Measurements from ENCODE around the gene NKPD1.

DNA sequence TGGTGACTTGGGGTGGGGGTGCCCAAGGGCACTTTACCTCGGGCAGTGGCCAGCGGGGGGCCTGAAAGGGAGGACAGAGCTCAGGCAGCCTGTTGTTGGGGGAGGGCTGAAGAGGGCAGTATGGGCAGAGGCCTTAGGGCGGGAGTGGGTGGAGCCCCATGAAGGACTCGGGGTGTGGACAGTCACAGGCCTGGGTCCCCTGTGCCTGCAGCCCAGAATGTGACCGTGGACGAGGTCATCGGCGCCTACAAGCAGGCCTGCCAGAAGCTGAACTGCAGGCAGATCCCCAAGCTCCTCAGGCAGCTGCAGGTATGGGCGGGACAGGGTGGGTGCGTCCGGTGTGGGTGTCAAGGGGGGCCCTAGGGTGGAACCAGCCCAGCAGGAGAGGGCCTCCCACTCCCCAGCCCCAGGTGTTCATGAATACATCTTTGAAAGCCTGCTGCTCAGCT, 22.5 kb downstream of the NKPD1 start:
- TF ChIP-seq POLR2A (IDR thresholded peaks at IDR 0.05): no peak
- TF ChIP-seq, protein P1, sequence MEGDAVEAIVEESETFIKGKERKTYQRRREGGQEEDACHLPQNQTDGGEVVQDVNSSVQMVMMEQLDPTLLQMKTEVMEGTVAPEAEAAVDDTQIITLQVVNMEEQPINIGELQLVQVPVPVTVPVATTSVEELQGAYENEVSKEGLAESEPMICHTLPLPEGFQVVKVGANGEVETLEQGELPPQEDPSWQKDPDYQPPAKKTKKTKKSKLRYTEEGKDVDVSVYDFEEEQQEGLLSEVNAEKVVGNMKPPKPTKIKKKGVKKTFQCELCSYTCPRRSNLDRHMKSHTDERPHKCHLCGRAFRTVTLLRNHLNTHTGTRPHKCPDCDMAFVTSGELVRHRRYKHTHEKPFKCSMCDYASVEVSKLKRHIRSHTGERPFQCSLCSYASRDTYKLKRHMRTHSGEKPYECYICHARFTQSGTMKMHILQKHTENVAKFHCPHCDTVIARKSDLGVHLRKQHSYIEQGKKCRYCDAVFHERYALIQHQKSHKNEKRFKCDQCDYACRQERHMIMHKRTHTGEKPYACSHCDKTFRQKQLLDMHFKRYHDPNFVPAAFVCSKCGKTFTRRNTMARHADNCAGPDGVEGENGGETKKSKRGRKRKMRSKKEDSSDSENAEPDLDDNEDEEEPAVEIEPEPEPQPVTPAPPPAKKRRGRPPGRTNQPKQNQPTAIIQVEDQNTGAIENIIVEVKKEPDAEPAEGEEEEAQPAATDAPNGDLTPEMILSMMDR (IDR thresholded peaks at IDR 0.05): no peak

Measured in body of pancreas (tissue), 4 donors.